DMS153 treated with DMSO at 0.1 percent for 48 hours (cell line): ENCODE results near the gene HOXA5.
A peak's percentile ranks its signal among the peaks of the same experiment; 100 is the strongest.

Source experiments
- DNase-seq: peaks from one replicate; lab custom pipeline; 2025; ENCODE audit not compliant: unreplicated experiment; lab: John Stamatoyannopoulos, UW

HOXA5 gene

DNA sequence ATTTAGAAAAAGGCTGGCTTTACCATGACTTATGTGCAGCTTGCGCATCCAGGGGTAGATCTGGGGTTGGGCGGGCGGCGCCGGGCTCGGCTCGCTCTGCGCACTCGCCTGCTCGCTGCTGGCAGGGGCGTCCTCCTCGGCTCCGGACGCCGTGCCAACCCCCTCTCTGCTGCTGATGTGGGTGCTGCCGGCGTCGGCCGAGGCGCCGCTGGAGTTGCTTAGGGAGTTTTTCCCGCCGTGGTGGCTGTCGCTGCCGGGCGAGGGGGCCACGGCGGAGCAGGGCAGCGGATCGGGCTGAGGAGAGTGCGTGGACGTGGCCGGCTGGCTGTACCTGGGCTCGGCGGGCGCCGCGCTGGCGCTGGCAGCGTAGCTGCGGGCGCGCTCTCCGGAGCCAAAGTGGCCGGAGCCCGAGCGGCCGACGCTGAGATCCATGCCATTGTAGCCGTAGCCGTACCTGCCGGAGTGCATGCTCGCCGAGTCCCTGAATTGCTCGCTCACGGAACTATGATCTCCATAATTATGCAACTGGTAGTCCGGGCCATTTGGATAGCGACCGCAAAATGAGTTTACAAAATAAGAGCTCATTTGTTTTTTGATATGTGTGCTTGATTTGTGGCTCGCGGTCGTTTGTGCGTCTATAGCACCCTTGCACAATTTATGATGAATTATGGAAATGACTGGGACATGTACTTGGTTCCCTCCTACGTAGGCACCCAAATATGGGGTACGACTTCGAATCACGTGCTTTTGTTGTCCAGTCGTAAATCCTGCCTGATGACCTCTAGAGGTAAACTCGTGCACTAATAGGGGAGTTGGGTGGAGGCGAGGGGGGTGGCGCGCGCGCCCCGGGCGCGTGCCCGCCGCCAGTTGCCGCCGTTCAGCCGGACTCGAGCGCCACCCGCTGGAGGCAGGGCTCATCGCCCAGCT lies at the start of gene HOXA5:
Gene HOXA5 (minus strand): TSS at position 659 of the 927 bp plus-strand sequence. CDS start 74 bp downstream, at position 585.
- no peak for DNase-seq

DNA sequence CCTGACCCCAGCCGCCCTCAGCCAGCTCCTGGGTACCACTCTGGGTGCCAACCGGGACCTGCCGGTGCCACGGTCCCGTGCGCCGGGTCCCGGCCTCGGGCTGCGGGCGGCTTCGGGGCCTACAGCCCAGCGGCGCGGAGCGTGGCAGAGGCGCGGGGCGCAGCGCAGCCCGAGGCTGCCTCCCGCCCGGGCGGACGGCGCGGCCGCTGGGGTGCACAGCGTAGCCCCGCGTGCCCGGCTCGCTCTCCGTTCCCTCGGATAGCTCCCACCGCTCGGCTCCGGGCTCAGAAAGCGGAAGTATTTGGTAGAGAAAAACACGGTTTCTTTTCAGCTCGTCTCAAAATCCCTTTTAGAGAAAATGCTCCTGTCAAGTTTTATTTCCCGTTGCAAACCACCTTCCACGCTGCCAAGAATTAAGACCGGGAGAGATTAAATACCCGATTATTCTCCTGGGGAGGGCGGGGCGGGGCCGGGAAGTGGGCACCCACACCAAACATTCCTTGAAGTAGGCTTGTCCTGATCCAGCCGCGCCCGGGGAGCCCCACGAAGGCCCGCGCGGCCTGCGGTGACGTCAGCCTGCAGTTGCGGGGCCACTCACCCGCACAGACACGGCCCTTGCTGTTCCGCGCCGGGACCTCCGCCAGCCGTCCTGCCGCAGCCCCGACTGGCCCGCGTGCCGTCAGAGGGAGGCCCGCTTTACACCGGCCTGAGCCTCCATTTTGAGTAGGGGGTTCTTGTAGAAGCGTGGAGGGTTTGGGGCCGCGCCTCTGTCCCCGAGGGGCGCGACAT lies 49.3 kb upstream of the HOXA5 start:
- DNase-seq = no peak

DNA sequence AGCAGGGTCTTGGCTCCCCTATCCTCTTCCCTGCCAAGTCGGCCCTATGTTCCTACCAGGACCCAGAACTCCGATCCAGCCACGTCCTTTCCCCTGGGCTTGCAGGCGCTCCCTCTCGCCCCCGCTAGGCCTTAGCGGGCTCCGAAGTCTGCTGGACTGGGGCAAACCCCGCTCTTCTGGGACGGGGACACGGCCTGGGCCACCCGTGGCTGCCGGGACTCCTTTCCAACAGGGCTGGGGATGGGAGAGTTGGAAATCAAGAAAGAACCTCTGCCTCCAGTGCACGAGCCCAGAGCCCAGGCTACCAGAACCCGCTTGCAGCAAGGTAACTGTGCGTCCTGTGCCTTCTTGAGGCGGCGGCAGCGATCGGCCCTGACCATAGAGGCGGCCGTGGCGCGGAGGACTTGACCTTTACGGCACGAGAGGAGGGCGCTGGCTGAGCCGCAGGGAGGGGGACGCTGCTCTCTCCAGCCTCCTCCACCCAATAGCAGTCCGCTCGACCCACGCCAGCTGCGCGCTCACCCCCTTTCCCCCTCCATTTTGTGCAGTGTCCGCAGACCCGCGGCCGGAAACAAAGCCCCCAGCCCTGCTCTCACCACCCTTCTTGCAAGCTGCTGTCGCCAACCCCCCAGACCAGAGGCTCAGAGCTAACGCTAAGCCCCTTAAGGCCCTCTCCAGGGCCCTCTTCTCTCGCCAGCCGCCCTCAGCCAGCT lies 48.5 kb upstream of the HOXA5 start:
- DNase-seq = no peak

DNA sequence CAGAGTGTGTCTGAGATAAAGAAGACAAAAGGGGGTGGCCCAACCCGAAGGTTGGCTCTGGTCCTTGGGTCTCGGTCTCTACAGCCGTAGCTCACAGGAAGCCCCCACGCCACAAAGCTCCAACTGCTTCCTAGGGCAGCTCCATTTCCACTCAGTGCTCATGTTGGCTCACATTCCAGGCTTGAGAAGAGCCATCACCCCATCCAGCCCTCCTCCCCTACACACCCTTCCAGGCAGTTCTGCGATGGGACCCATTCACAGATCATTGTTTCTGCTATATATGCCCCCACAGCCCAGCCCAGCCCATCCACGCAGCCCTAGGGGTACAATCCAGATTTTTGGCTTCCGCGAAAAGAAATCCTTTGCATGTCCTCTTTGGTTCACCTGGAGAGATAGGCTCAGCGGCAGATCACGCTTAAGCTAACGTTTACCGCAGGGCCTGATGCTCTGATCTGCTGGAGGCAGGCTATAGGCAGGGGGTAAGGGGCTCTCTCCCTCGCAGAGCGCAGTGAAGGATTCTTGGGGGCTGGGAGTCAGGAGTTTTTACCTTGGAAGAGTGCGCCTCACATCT lies 47.8 kb upstream of the HOXA5 start:
- no peak for DNase-seq

DNA sequence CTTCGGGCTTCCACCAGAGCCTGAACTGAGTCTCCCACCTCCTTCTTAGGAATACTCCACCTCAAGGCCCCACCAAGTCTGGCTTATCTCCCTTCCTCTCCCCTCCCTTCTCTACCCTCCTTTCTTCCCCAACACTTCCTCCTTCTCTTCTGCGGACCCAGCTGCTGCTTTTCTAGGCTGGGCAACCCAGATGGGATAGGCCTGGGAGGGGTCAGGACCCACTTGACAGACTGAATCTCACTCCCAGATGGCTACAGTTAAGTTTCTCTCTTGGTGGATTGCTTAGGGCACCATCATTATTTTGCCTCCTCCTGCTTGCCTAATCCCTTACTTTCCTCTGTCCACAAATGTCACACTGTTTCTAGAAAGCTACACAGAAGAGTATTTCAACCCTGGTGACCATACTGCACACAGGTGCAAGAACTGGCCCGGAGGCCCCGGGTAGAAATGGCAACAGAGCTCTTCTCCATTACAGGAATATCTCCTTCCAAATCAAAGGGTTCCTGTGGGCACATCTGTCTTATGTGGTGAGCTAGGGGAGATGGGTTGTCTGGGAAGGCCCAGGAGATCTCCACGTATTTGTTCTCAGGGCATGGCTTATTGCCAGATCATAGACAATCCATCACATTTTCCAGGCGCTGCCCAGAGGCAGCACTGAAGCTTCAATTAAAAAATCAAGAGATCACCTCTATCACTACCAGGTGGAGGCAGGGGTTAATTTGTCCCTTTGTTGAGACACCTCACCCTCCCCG lies 46.7 kb upstream of the HOXA5 start:
- no peak for DNase-seq

DNA sequence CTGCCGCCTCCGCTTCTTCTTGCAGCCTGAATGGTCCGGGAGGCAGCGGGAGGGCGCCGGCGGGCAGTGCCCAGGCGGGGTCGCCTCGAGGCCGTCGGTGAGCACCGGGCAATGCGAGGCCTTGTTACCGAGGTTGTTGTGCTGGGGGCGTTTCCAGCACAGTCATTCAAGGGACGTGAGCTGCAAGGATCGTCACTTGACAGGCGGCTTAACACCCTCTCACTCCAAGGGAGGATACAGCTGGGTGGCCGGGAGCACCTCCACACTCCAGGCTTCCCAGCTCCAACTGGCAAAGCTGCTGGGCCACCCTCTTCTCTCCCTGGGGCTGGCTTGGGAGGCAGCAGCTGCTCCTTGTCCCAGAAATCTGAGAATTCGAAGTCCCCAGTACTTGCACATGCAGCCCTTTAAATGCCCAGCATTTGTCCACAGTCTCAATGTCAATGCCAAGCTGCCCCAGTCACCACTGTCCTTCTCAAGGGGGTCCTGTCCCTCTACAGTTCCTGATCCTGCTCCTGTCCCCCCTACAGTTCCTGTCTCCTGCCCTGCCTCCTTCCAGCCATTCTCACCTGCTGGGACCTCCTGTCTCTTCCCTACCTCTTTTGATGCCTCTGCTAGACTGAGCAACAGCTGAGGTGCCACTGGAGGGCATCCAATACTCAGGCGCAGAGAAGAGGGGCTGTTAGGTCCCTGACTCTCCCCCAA lies 46.0 kb upstream of the HOXA5 start:
- no peak for DNase-seq

DNA sequence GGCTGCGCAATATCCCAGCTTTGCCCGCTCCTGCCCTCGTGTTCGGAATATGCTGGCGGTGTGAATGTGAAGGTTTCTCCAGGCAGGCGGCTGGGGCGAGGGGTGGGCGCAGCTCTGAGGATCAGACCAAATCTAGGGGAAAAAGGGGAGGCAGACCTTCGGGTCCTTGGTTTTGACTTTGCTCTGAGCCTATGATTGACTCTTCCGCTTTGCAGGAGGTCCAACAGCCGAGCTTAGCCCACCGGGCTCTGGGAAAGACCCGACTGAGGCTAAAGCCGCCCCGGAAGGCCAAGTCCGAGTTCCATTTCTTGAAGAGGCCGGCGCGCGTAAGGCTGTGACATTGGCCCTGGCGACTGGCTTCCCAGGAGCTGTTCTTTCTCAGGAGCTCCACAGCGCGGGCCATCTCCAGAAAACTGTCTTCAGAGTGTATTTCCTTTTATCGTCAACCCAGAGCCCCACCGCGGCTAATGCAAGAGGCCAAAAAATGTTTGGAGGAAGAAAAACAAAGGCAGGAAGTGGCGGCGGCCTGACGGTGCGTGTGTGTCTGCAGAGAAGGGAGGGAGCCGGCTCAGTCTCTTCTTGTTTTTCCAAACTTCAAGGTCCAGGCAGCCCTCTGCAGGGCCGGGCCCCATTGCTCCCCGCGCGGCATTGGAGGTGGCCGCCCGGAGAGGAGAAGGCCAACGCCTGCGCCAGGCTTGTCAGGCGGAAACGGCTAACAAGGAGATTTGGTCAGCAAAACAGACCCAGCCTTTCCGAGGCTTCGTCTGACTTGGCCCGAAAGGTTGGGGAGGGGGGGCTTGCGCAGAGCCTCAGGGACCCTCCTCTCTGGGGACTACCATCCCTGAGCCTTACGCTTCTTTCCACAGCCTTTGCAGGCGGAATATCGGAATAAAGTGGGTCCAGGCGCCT lies 45.2 kb upstream of the HOXA5 start:
- DNase-seq = peak; percentile 27

DNA sequence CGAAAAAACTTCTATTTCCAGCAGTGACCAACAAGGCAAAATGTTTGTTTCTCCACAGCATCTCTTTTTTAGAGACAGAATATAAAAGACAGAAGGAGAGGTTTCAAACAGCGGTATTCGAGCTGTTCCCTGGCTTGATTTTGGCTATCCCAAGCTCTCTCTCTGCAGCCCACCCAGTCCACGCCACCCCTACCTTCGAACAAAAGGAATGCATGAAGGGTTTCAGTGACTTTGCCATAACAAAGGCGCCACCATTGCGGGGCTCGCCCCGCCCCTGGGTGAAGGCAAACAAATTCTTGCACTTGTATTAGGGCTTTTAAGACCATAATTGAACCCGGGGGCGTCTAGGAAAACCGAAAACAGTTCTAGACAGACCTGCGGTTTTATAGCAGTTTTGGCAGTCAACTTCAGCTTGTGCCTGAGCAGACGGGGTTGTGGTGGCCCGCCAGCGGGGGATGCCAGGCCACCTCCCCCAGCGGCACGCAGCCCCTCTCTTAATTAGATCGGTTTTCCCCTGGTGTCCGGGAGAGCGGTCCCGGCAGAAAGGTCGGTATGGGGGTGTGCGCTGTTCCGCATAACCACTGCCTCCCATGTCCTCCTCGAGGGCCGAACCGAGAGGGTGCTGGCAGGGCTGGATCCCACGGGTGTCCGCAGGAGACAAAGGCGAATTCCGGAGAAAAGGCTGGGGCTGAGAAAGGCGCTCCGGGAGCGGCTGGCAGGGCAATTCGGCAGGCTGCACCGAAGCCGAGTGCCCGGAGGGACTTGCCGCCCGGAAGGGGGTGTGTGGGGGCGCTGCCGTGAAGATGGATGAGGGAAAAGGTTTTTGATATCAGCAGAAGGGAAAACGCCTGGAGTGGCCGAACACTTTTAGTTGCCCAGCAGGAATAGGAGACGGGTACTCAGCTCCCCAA lies 44.2 kb upstream of the HOXA5 start:
- DNase-seq = no peak

DNA sequence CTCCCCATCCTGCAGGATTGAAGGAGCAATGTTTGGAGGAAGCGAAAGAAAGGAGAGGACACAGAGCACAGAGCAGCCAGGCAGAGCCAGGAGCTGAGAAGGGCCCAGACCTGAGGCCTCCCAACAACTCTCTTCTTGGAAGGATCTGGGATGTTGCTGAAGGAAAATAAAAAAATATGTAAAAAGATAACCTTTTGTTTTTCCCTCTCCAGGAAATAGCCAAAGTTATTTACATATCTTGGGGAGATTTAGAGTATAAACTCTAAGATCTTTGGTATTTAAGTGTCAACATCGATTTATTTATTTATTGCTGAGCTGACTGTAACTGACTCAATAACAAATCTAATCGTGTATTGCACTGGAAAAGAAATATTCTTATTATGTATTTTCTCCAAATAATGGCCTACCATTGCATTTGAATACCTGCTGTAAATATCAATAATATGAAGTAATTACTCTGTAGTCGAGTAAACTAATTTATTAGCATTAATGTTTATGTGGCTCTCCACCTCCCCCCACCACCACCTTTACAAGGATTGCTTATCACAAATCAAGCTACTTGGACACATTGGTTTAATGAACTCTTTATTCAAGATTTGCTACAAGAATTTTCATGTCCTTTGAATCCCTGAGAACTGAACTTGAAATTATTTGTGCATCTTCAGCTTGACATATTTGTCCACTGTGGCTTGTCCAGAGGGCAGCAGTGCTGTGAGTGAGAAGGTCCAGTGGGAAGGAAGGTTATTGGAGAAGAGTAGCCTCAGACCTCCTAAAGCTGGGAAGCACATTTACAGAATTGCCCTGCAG lies 43.4 kb upstream of the HOXA5 start:
- DNase-seq = no peak

DNA sequence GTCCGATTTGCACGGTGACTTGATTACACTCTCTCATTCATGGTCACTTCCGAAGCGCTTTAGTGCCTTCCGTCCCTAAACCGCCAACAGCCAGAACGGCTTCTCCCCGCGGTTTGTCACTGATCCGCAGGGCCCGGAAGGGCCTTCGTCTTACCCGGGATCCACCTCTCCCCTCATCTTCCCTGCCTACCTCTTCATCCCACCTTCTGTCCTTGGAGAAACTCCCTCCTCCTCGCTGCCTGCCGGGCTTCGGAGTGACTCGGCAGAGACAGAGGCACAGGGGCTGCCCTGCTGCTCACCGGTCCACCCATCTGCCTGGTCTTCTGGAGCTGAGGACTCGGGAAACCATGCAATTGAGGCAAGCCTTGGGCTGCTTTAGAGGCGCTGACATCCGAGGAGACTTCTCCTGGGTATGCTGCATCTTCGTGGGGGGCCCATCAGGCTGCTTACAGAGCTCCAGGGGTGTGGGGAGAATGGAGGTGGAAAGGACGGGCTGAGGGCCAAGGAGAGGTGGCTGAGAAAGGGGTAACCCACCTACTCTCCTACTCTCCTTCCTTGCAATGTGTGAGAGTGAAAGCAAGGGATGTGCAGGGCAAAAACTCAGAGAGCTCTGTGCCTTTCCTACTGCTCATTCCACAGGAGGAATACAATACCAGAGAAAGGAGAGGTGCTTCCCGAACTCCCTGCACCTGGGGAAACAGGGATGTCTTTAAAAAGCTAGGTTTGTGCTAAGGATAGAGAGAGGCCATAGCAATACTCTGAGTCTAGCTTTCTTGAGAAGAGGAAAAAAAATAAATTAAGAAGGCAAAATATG lies 42.6 kb upstream of the HOXA5 start:
- no peak for DNase-seq

DNA sequence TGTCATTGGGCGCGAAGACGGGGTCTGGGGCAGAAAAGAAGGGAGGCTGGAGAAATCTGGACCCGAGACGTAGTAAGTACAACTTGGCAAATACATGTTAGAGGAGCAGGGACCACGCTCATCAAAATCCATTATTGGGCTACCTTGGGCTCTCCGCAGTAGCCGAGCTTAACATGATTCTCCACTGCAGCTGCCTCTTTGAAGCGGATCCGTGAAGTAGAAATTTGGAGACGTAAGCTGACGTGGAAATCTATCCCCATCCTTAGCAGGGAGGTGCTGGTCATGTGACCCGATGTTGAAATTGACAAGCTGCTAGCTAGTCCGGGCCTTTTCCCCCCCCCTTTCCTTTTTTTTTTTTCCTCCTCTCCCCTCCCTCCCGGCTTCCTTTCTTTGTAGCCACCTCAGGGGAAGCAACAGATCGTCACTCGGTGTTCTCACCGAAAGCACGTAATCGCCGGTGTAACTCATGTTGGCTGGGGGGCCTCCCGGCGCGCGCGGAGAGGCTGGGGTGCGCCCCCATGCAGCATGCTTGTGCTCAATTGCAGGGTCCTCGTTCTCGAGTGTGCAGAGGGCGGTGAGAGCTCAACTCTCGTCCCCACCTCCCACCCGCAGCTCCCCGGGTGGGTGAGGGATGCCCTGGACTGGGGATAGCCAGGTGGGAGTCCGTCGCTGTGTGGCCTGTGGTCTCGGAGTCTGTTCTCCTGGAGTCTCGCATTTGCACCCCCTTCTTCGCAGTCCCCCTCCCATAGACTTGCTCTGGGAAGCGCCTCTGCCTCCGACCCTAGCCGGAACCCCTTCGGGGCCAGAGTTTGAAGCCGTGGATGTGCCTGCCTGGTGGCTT lies 41.8 kb upstream of the HOXA5 start, which contains the start of gene HOXA11:
Gene HOXA11 (minus strand): TSS at position 220 of the 841 bp plus-strand sequence. CDS start 88 bp downstream, at position 132.
- DNase-seq = peak; percentile 54

DNA sequence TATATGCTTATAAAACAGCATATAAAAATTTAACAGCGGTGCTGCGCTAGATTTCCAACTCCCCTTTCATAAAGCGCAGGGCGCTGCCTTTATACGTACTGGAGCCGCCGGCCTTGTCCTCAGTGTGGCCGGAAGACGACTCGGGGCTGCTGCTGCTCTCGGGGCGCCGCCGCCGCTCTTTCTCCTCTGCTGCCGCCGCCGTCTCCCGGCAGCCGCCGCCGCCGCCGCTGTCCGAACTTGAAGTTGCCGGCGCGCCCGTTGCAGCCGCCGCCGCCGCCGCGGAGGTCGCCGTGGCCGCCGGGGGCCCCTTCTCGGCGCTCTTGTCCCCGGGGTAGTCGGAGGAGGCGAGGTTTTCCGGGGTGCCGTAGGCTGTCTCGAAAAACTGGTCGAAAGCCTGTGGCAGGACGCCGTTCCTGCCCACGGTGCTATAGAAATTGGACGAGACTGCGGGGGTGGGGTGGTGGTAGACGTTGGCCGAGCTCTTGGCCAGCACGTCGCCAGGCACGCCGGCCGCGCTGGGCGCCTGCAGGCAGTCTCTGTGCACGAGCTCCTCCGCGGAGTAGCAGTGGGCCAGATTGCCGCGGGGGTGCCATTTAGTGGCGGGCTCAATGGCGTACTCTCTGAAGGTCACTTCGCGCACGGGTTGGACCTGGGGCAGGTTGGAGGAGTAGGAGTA lies 41.0 kb upstream of the HOXA5 start:
- DNase-seq = peak; percentile 50

DNA sequence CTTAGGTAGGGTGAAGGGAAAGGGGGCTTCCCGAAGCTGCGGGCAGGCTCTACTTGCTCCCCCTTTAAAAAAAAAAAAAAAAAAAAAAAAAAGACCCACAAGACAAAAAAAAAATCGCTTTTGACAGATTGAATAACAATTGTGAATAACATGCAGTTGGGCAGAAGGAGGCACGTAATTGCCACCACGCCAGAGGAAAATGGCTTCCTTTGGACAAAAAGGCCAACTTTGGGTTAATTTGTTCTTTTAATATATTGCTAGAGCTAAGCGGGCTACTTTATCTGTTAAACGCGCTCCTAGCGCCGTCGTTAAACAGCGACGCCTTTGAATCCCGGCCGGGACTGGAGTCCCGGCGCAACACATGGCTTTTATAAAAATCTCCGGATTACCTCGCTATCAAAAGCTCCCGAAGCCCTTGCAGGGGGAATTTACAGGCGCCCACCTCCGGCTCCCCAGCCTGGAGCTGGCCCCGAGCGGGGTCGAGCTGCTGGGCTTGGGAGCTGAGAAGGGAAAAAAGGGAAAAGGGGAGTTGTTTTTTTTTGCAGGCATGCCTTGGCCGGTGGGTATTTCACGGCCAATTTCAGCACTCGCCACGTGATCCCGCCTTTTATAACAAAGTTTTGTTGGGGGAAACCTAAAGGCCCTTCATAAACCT lies 40.3 kb upstream of the HOXA5 start:
- DNase-seq = peak; percentile 30
